Progenitor cell of endocrine pancreas (in vitro differentiated cells): ENCODE data around the gene ACTA1. TPM values are rescaled to one million over a fixed set of nuclear protein-coding genes. Genes with fewer than 3 reads are reported as not detected.
"Not testable (repeated sequence)": the region's sequence is repeated elsewhere in the genome, so short reads cannot be mapped to it uniquely, and the experiment has no call there.

Experiments used
- DNase-seq: peaks from one replicate; pipeline ENCODE4 v3.0.0; 2021; ENCODE audit warnings: low spot score; ENCODE audit not compliant: unreplicated experiment
- H3K27ac Mint-ChIP-seq: 2 replicates; pipeline ENCODE4 v1.8.0; 2021; ENCODE audit warnings: mild to moderate bottlenecking, moderate library complexity, mixed read lengths
- H3K27me3 Mint-ChIP-seq: 2 replicates; pipeline ENCODE4 v1.8.0; 2021; ENCODE audit warnings: mixed read lengths
- H3K36me3 Mint-ChIP-seq: 2 replicates; pipeline ENCODE4 v1.8.0; 2022; ENCODE audit warnings: mixed read lengths; ENCODE audit not compliant: insufficient read depth
- H3K4me1 Mint-ChIP-seq: 2 replicates; pipeline ENCODE4 v1.8.0; 2021; ENCODE audit warnings: low read depth, mixed read lengths
- H3K4me3 Mint-ChIP-seq: 2 replicates; pipeline ENCODE4 v1.8.0; 2021; ENCODE audit warnings: low read depth, mild to moderate bottlenecking, moderate library complexity, mixed read lengths
- H3K9me3 Mint-ChIP-seq: 2 replicates; pipeline ENCODE4 v1.8.0; 2021; ENCODE audit warnings: low read depth, mixed read lengths
- CTCF ChIP-seq: fragments of 200-600 bp; sonication (generic); IDR thresholded peaks from one replicate; pipeline ENCODE4 v1.5.0; 2021; ENCODE audit warnings: antibody characterized with exemption, mild to moderate bottlenecking; ENCODE audit not compliant: unreplicated experiment
- total RNA-seq: library from RNA; stranded (reverse); gene quantifications from 2 replicates; pipeline ENCODE4 v1.2.1, GENCODE V29; 2021

The ACTA1 gene
- total RNA-seq, 1 donor from 2014 or later, result 1.8 TPM

GRCh38 chr1:229408458-229409037, 25.3 kb downstream of the ACTA1 start:
- Mint-ChIP-seq H3K9me3 (no peaks in the 10 kb centered on the region), H3K4me1 (peaks cover 27% of the 10 kb centered on the region), H3K27me3 (peaks cover 38% of the 10 kb centered on the region), H3K27ac (no peak overlapping the region), H3K36me3 (no peaks in the 10 kb centered on the region), H3K4me3 (no peak overlapping the region)
- no peak for DNase-seq
- no peak for TF ChIP-seq CTCF

GRCh38 chr1:229407206-229408026, 26.5 kb downstream of the ACTA1 start:
- H3K4me3 Mint-ChIP-seq, result peak overlapping the region; percentile 67
- H3K36me3 Mint-ChIP-seq, result no peaks in the 10 kb centered on the region
- DNase-seq, result no peak
- peaks cover 27% of the 10 kb centered on the region for H3K4me1 Mint-ChIP-seq
- H3K27ac Mint-ChIP-seq, result peak overlapping the region; percentile 71
- H3K9me3 Mint-ChIP-seq, result no peaks in the 10 kb centered on the region
- no peak for TF ChIP-seq CTCF
- peaks cover 38% of the 10 kb centered on the region for H3K27me3 Mint-ChIP-seq

GRCh38 chr1:229406798-229407197, 27.1 kb downstream of the ACTA1 start:
- no peak overlapping the region for H3K27ac Mint-ChIP-seq
- no peak for TF ChIP-seq CTCF
- H3K36me3 Mint-ChIP-seq, result no peaks in the 10 kb centered on the region
- peaks cover 40% of the 10 kb centered on the region for H3K27me3 Mint-ChIP-seq
- H3K4me3 Mint-ChIP-seq, result peak overlapping the region; percentile 67
- no peaks in the 10 kb centered on the region for H3K9me3 Mint-ChIP-seq
- peaks cover 25% of the 10 kb centered on the region for H3K4me1 Mint-ChIP-seq
- no peak for DNase-seq

GRCh38 chr1:229403573-229403972, 30.3 kb downstream of the ACTA1 start:
- peaks cover 9% of the 10 kb centered on the region for H3K4me1 Mint-ChIP-seq
- H3K36me3 Mint-ChIP-seq, result no peaks in the 10 kb centered on the region
- H3K4me3 Mint-ChIP-seq, result no peak overlapping the region
- peaks cover 25% of the 10 kb centered on the region for H3K27me3 Mint-ChIP-seq
- no peak overlapping the region for H3K27ac Mint-ChIP-seq
- DNase-seq, result no peak
- H3K9me3 Mint-ChIP-seq, result no peaks in the 10 kb centered on the region
- TF ChIP-seq CTCF, result peak; percentile 15

DNA sequence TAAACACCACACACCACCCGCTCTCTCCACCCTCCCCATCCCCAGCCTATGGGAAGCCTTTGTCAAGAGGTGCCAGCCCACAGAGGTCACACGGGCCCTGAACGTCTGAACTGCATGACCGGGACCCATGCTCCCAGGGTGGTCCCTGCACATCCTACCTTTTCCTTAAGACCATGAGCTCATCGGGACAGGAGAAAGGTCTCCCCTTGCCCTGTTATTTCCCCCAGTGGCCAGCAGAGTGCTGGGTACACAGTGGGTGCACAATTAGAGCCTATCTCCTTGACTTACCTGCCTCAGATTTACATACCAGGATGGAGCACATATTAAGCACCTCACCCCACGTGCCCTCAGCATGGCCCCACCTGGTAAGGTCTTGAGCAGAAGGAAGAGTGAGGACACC, 30.9 kb downstream of the ACTA1 start:
- H3K27me3 Mint-ChIP-seq, result peaks cover 23% of the 10 kb centered on the region
- H3K4me3 Mint-ChIP-seq, result no peak overlapping the region
- H3K4me1 Mint-ChIP-seq, result peaks cover 8% of the 10 kb centered on the region
- TF ChIP-seq CTCF, result no peak
- H3K9me3 Mint-ChIP-seq, result no peaks in the 10 kb centered on the region
- H3K27ac Mint-ChIP-seq, result no peak overlapping the region
- no peak for DNase-seq
- H3K36me3 Mint-ChIP-seq, result no peaks in the 10 kb centered on the region

DNA sequence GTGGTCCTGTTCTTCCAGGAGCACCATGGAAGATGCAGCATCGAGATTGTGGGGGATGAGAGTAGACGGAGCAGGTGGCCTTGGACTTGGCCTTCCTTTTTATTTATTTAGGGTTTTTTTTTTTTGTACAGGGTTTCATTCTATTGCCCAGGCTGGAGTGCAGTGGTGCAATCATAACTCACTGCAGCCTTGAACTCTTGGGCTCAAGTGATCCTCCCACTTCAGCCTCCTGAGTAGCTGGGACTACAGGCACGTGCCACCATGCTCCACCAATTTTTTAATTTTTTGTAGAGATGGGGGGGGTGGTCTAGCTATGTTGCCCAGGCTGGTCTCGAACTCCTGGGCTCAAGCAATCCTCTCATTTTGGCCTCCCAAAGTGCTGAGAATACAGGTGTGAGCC, 31.6 kb downstream of the ACTA1 start:
- H3K27ac Mint-ChIP-seq, H3K9me3 Mint-ChIP-seq, DNase-seq, H3K36me3 Mint-ChIP-seq, H3K4me1 Mint-ChIP-seq, H3K4me3 Mint-ChIP-seq: not testable (repeated sequence)
- peaks cover 24% of the 10 kb centered on the region for H3K27me3 Mint-ChIP-seq
